EL (cell line): Measurements from ENCODE around the gene KCTD13.
"Not testable (repeated sequence)": the region's sequence is repeated elsewhere in the genome, so short reads cannot be mapped to it uniquely, and the experiment has no call there.

Experiments used
- DNase-seq: peaks from one replicate; pipeline ENCODE4 v3.0.0-alpha.2; 2016

Gene KCTD13

GRCh38 chr16:29925781-29926710 lies at the start of gene KCTD13:
Gene KCTD13, minus strand, starts transcription at chr16:29926226. Its CDS starts 193 bp downstream, at chr16:29926033.
- DNase-seq: peak; percentile 84

GRCh38 chr16:29975134-29975538 lies 49.1 kb upstream of the KCTD13 start:
- no peak for DNase-seq

- DNase-seq: peak; percentile 18
These were observed 48.5 kb upstream of the KCTD13 start for GRCh38 chr16:29974291-29975133.

GRCh38 chr16:29973384-29974246 lies 47.6 kb upstream of the KCTD13 start, which contains the start of gene TAOK2:
Gene TAOK2, plus strand, starts transcription at chr16:29973868. Its CDS starts 3,905 bp downstream, at chr16:29977773.
- peak; percentile 99 for DNase-seq

GRCh38 chr16:29972992-29973383 lies 47.0 kb upstream of the KCTD13 start:
- no peak for DNase-seq

- DNase-seq: no peak
These were observed 46.5 kb upstream of the KCTD13 start for GRCh38 chr16:29972500-29972899.

- no peak for DNase-seq
These were observed 45.3 kb upstream of the KCTD13 start for GRCh38 chr16:29971304-29971703.

GRCh38 chr16:29968205-29968604 lies 42.2 kb upstream of the KCTD13 start:
- no peak for DNase-seq

- DNase-seq: no peak
These were observed 37.2 kb upstream of the KCTD13 start for GRCh38 chr16:29963021-29963743.

- peak; percentile 48 for DNase-seq
These were observed 36.4 kb upstream of the KCTD13 start for GRCh38 chr16:29962344-29962994.

- peak; percentile 92 for DNase-seq
These were observed 35.7 kb upstream of the KCTD13 start, which contains the start of gene TMEM219 for GRCh38 chr16:29961479-29962343. Gene TMEM219, plus strand, starts transcription at chr16:29962079. Its CDS starts 1,065 bp downstream, at chr16:29963144.

GRCh38 chr16:29961127-29961478 lies 35.1 kb upstream of the KCTD13 start:
- DNase-seq: no peak

GRCh38 chr16:29959821-29960220 lies 33.8 kb upstream of the KCTD13 start:
- not testable (repeated sequence) for DNase-seq

GRCh38 chr16:29959293-29959692 lies 33.3 kb upstream of the KCTD13 start:
- DNase-seq: no peak

GRCh38 chr16:29958756-29959155 lies 32.7 kb upstream of the KCTD13 start:
- DNase-seq: no peak

- no peak for DNase-seq
These were observed 25.8 kb upstream of the KCTD13 start for GRCh38 chr16:29951625-29952365.

- DNase-seq: no peak
These were observed 24.9 kb upstream of the KCTD13 start for GRCh38 chr16:29950806-29951461.

- no peak for DNase-seq
These were observed 21.9 kb upstream of the KCTD13 start for GRCh38 chr16:29947897-29948296.
